Measurements from ENCODE around the gene STXBP6. TPM values are rescaled to one million over a fixed set of nuclear protein-coding genes. Genes with fewer than 3 reads are reported as not detected.

The STXBP6 gene
- total and polyA plus RNA-seq, 2 of the 13 experiments (the other 11 are each of a cell fraction or from before 2014, with no cell fraction given) = 35.3 to 42.8 TPM

GRCh38 chr14:24813819-24814259 lies 236.1 kb downstream of the STXBP6 start (continued):
- peak; percentile 85 for TF ChIP-seq ARID5B (CRISPR knock-in tag; IDR thresholded peaks at IDR 0.05)
- TF ChIP-seq ZNF383 (CRISPR knock-in tag; IDR thresholded peaks at IDR 0.05; ENCODE audit: borderline replicate concordance) = no peak
- TF ChIP-seq ZNF205 (CRISPR knock-in tag; IDR thresholded peaks at IDR 0.05) = no peak
- no peak for TF ChIP-seq ZUFSP (CRISPR knock-in tag; IDR thresholded peaks at IDR 0.05; ENCODE audit: borderline replicate concordance)
- no peak for TF ChIP-seq ZNF577 (CRISPR knock-in tag; IDR thresholded peaks at IDR 0.05; ENCODE audit: borderline replicate concordance, low read depth)
- TF ChIP-seq YY1 (IDR thresholded peaks at IDR 0.05; ENCODE audit: insufficient read depth, insufficient replicate concordance, low read depth, low read length) = no peak
- TF ChIP-seq ZNF543 (CRISPR knock-in tag; IDR thresholded peaks at IDR 0.05) = no peak; the same call in 1 of the 2 replicates
- TF ChIP-seq ZNF576 (CRISPR knock-in tag; IDR thresholded peaks at IDR 0.05) = no peak
- TF ChIP-seq SPEN (CRISPR knock-in tag; IDR thresholded peaks at IDR 0.05; ENCODE audit: low read depth) = peak; percentile 58; the same call in 1 of the 2 replicates
- TF ChIP-seq FOXA3 (CRISPR knock-in tag; IDR thresholded peaks at IDR 0.05) = peak; percentile 72
- TF ChIP-seq ZBTB3 (CRISPR knock-in tag; IDR thresholded peaks at IDR 0.05; ENCODE audit: borderline replicate concordance, low read depth) = 0 out of 2 replicates have a peak, but pooled peaks have one; percentile 34
- peak; percentile 80; the same call in 1 of the 2 replicates for TF ChIP-seq ARNTL (CRISPR knock-in tag; IDR thresholded peaks at IDR 0.05)
- no peak for TF ChIP-seq ZBTB39 (CRISPR knock-in tag; IDR thresholded peaks at IDR 0.05)
- no peak for TF ChIP-seq ATRX (CRISPR knock-in tag; IDR thresholded peaks at IDR 0.05; ENCODE audit: borderline replicate concordance)
- TF ChIP-seq NR2F6 (IDR thresholded peaks at IDR 0.05) = no peak
- peak; percentile 42; the same call in 1 of the 2 replicates for TF ChIP-seq NR2F6 (CRISPR knock-in tag; IDR thresholded peaks at IDR 0.05)
- no peak for TF ChIP-seq ZNF329 (CRISPR knock-in tag; IDR thresholded peaks at IDR 0.05; ENCODE audit: low read depth)
- TF ChIP-seq ZNF777 (CRISPR knock-in tag; IDR thresholded peaks at IDR 0.05) = no peak
- peak; percentile 52; the same call in 1 of the 2 replicates for TF ChIP-seq EHMT2 (IDR thresholded peaks at IDR 0.05; ENCODE audit: borderline replicate concordance, low read depth, low read length)
- TF ChIP-seq GZF1 (CRISPR knock-in tag; IDR thresholded peaks at IDR 0.05) = 0 out of 2 replicates have a peak, but pooled peaks have one; percentile 45
- no peak for TF ChIP-seq CERS6 (CRISPR knock-in tag; IDR thresholded peaks at IDR 0.05)
- TF ChIP-seq IRF2 (CRISPR knock-in tag; IDR thresholded peaks at IDR 0.05) = 0 out of 2 replicates have a peak, but pooled peaks have one; percentile 16

All from HepG2 (cell line).